ENCODE data around the gene ZNF546. TPM values are rescaled to one million over a fixed set of nuclear protein-coding genes. Genes with fewer than 3 reads are reported as not detected.
A peak's percentile ranks its signal among the peaks of the same experiment; 100 is the strongest.

Gene ZNF546
- total RNA-seq, 2 experiments from 2014 or later: 2.3 to 9.3 TPM

- Histone ChIP-seq H3K36me3 (ENCODE audit: insufficient read depth, low read length) (peaks cover 4% of the 10 kb centered on the region; the same call in 1 of the 2 replicates), H3K4me3 (ENCODE audit: low read depth, low read length, poor library complexity, severe bottlenecking) (no peak overlapping the region), H2AFZ (ENCODE audit: low read length) (no peak overlapping the region), H3K9me2 (ENCODE audit: insufficient read depth, low read length) (no peaks in the 10 kb centered on the region), H3K4me2 (ENCODE audit: low read length) (no peak overlapping the region), H3K27ac (ENCODE audit: low read depth, low read length, poor library complexity, severe bottlenecking) (no peak overlapping the region), H3K79me2 (ENCODE audit: insufficient read depth, low read depth, low read length) (peaks cover 15% of the 10 kb centered on the region), H4K20me1 (ENCODE audit: insufficient read depth, low read length) (no peaks in the 10 kb centered on the region), H3K4me1 (ENCODE audit: insufficient read depth, low read length, poor library complexity, severe bottlenecking) (peaks cover 26% of the 10 kb centered on the region), H3K9me3 (ENCODE audit: low read length) (no peaks in the 10 kb centered on the region)
- DNase-seq (ENCODE audit: low spot score): no peak
- no TSS peak for BruUV-seq (replicated peaks)
- intact Hi-C loops (cut with micrococcal nuclease; ENCODE audit: unreplicated experiment): no loop called here
- CTCF ChIA-PET (ENCODE audit: unreplicated experiment): no interaction called here
- POLR2A ChIA-PET: interaction anchor here (1.1 kb wide), 1 partner anchor 11 kb away, joined by 6 read pairs; no protein-coding TSS in a partner anchor
- no peak for TF ChIP-seq EZH2phosphoT487 (IDR thresholded peaks at IDR 0.05; ENCODE audit: borderline replicate concordance, low read depth, low read length)
- no peak for TF ChIP-seq CTCF (conservative IDR thresholded peaks at IDR 0.05; ENCODE audit: low read length)
Measured at GRCh38 chr19:39967561-39967960, 29.3 kb upstream of the ZNF546 start.

- CTCF ChIA-PET (ENCODE audit: unreplicated experiment): no interaction called here
- peaks cover 15% of the 10 kb centered on the region for H3K79me2 ChIP-seq (ENCODE audit: insufficient read depth, low read depth, low read length)
- POLR2A ChIA-PET: interaction anchor here (0.6 to 2.2 kb wide), 3 partner anchors 12 to 135 kb away, joined by 3 to 12 read pairs (median 7); partner anchors contain the start of gene DYRK1B
- H3K9me3 ChIP-seq (ENCODE audit: low read length): no peaks in the 10 kb centered on the region
- peaks cover 15% of the 10 kb centered on the region for H3K36me3 ChIP-seq (ENCODE audit: insufficient read depth, low read length)
- no peak for DNase-seq (ENCODE audit: low spot score)
- H3K9me2 ChIP-seq (ENCODE audit: insufficient read depth, low read length): no peaks in the 10 kb centered on the region
- intact Hi-C loops (cut with micrococcal nuclease; ENCODE audit: unreplicated experiment): no loop called here
- H3K4me1 ChIP-seq (ENCODE audit: insufficient read depth, low read length, poor library complexity, severe bottlenecking): peaks cover 23% of the 10 kb centered on the region
- H3K27ac ChIP-seq (ENCODE audit: low read depth, low read length, poor library complexity, severe bottlenecking): no peak overlapping the region
- H3K4me3 ChIP-seq (ENCODE audit: low read depth, low read length, poor library complexity, severe bottlenecking): no peak overlapping the region
- no peak for TF ChIP-seq CTCF (conservative IDR thresholded peaks at IDR 0.05; ENCODE audit: low read length)
- TF ChIP-seq EZH2phosphoT487 (IDR thresholded peaks at IDR 0.05; ENCODE audit: borderline replicate concordance, low read depth, low read length): no peak
- H4K20me1 ChIP-seq (ENCODE audit: insufficient read depth, low read length): no peaks in the 10 kb centered on the region
- H3K4me2 ChIP-seq (ENCODE audit: low read length): peak overlapping the region; percentile 84; the same call in 1 of the 2 replicates
- no TSS peak for BruUV-seq (replicated peaks)
- H2AFZ ChIP-seq (ENCODE audit: low read length): peak overlapping the region; percentile 64; the same call in 1 of the 2 replicates
Measured at GRCh38 chr19:39968789-39969188, 28.1 kb upstream of the ZNF546 start.

- intact Hi-C loops (cut with micrococcal nuclease; ENCODE audit: unreplicated experiment): no loop called here
- CTCF ChIA-PET (ENCODE audit: unreplicated experiment): interaction anchor here (0.6 to 1.7 kb wide), 3 partner anchors 12 to 71 kb away, joined by 3 to 4 read pairs (median 3); no protein-coding TSS in a partner anchor
- no peak for DNase-seq (ENCODE audit: low spot score)
- no peaks in the 10 kb centered on the region for H3K9me2 ChIP-seq (ENCODE audit: insufficient read depth, low read length)
- no peak for TF ChIP-seq EZH2phosphoT487 (IDR thresholded peaks at IDR 0.05; ENCODE audit: borderline replicate concordance, low read depth, low read length)
- no peak for TF ChIP-seq CTCF (conservative IDR thresholded peaks at IDR 0.05; ENCODE audit: low read length)
- BruUV-seq (replicated peaks): no TSS peak
- peaks cover 23% of the 10 kb centered on the region for H3K4me1 ChIP-seq (ENCODE audit: insufficient read depth, low read length, poor library complexity, severe bottlenecking)
- no peaks in the 10 kb centered on the region for H4K20me1 ChIP-seq (ENCODE audit: insufficient read depth, low read length)
- H3K79me2 ChIP-seq (ENCODE audit: insufficient read depth, low read depth, low read length): peaks cover 15% of the 10 kb centered on the region
- H3K4me2 ChIP-seq (ENCODE audit: low read length): peak overlapping the region; percentile 84
- H2AFZ ChIP-seq (ENCODE audit: low read length): peak overlapping the region; percentile 64; the same call in 1 of the 2 replicates
- no peaks in the 10 kb centered on the region for H3K9me3 ChIP-seq (ENCODE audit: low read length)
- POLR2A ChIA-PET: interaction anchor here (0.6 to 2.2 kb wide), 5 partner anchors 9 to 135 kb away, joined by 3 to 12 read pairs (median 6); partner anchors contain the start of genes DYRK1B and ZNF780A
- no peak overlapping the region for H3K27ac ChIP-seq (ENCODE audit: low read depth, low read length, poor library complexity, severe bottlenecking)
- peaks cover 20% of the 10 kb centered on the region for H3K36me3 ChIP-seq (ENCODE audit: insufficient read depth, low read length)
- peak overlapping the region; percentile 86 for H3K4me3 ChIP-seq (ENCODE audit: low read depth, low read length, poor library complexity, severe bottlenecking)
Measured at GRCh38 chr19:39969266-39969665, 27.6 kb upstream of the ZNF546 start.
